ENCODE results near the gene RPS21.

GRCh38 chr20:62425281-62426058, 38.6 kb downstream of the RPS21 start:
- TF ChIP-seq POLR2A (IDR thresholded peaks at IDR 0.05): no peak
- no peak for TF ChIP-seq EP300 (IDR thresholded peaks at IDR 0.05; ENCODE audit: low read depth)
- TF ChIP-seq CTCF (IDR thresholded peaks at IDR 0.05): no peak
- no peak for TF ChIP-seq POLR2AphosphoS5 (IDR thresholded peaks at IDR 0.05)

All from transverse colon (tissue), 4 donors.